Posterior vena cava (tissue), 2 donors: ENCODE measurements around the gene CFAP251. TPM values are rescaled to one million over a fixed set of nuclear protein-coding genes. Genes with fewer than 3 reads are reported as not detected.
"Not testable (repeated sequence)": the region's sequence is repeated elsewhere in the genome, so short reads cannot be mapped to it uniquely, and the experiment has no call there.

Source experiments
- DNase-seq: peaks from one replicate; pipeline ENCODE4 v3.0.0-alpha.2; 2020; ENCODE audit warnings: low spot score
- intact Hi-C, 2 donors: fragments of 100-400 bp; cut with DNase I; formaldehyde crosslinking; loops; one replicate each; pipeline versions ENCODE4 v1.14.1 to v1.14.2; 2022 to 2023
- total RNA-seq, 2 donors: library from RNA; stranded (reverse); fragmentation: NEBNext Ultra II Directional; extraction: Animal tissue kit (Norgen Biotek cat#: 25700); gene quantifications; one replicate each; pipeline ENCODE4 v1.2.1, GENCODE V29; 2021
- donor health status: DM: yes; HTN: yes; CAD: no.
- donor health status: DM: yes; HTN: yes; CAD: no.

Gene CFAP251
- total RNA-seq, 2 donors from 2014 or later: 0.65 to 1.9 TPM

DNA sequence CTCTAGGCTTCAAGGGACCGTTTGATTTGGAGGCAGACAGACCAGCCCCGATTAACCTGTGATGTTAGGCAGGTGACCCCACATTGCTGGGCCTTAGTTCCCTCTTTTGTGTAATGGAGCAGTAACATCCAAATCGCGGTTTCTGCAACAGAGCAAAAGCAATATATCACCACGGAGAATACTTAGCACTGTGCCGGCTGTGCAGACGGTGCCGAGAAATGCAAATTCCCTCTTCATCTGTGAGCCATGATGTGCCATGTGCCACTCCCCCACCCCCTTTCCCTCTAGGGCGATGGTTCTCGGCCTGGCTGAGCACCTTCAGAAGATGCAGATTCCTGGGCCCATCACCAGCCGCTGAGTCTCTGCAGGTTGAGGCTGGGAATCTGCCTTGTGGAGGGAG lies 114.2 kb downstream of the CFAP251 start:
- DNase-seq: no peak
- intact Hi-C loops: no loop called here

DNA sequence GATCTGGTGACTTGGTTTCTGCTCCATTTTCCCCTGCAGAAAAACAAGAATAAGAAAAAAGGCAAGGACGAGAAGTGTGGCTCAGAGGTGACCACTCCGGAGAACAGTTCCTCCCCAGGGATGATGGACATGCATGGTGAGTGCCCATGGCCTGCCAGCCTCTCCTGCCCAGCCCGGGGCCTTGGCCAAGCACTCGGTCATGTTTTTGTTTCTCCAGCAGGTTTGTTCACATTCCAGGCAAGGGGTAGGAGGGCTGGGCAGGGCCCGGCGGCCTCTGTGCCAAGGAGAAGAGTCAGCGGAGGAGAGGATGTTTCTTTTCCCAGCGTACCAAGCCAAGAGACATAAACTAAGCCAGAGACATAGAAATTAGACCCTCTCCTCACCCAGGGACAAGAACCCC lies 116.9 kb downstream of the CFAP251 start:
- intact Hi-C loops: no loop called here
- no peak for DNase-seq

DNA sequence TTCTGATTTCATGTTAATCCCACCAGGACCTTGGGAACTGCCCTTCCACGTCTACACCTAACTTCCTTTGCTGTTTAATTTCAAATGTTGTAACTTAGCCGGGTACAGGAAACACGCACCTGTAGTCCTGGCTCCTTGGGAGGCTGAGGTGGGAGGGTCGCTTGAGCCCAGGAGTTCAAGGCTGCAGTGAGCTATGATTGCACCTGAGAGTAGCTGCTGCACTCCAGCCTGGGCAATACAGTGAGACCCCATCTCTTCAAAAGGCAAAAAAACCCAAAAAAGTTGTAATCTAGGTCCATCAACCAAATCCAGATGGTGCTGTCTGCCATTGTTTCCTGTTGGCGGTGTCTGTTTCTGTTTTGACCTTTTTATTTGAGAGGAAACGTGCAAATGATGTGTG lies 117.8 kb downstream of the CFAP251 start:
- DNase-seq: no peak
- intact Hi-C loops: no loop called here

DNA sequence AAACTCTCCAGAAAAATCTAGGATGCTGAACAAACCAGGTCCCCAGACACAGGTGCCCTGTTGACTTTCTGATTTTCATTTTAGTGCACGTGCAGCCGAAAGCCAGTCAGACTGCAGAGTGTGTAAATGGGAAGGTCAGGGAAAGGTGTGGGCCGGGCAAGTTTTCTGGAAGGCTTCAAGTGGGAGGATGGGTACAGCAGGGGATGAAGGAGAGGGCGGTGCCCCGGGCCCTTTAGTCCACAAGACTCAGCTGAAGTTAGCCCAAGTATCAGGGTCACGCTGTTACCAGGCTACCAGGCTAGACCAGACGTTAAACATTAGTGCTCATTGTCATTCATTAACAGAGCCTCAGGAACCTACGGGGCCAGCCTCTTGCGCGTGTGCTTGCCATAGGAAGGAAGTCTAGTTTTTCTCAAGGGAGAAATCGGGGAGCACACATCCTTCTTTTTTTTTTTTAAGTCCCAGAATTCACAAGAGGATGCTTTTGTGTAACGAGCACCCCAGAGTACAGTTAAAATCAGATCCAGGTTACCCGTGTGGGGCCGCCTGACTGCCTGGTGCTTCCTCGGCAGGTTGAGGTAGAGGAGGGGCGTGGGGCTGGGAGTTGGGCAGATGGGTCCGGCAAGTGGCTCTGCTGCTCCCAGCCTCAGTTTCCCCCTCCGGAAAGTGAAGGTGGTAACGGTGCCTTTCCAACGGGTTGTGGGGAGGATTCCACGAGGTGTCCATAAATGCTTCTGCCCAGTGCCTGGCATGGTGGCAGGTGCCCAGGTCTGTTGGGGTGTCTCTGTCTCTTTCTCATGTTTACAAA lies 122.4 kb downstream of the CFAP251 start:
- intact Hi-C loops: no loop called here
- DNase-seq: no peak

DNA sequence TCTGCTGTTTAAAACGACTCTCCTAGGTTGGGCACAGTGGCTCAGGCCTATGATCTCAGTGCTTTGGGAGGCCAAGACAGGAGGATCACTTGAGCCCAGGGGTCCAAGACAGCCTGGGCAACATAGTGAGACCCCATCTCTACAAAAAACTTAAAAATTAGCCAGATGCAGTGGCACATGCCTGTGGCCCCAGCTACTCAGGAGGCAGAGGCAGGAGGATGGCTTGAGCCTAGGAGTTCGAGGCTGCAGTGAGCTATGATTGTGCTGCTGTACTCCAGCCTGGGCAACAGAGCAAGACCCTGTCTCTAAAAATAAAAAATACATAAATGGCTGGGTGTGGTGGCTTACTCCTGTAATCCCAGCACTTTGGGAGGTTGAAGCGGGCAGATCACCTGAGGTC lies 123.1 kb downstream of the CFAP251 start:
- DNase-seq, intact Hi-C loops: not testable (repeated sequence)

DNA sequence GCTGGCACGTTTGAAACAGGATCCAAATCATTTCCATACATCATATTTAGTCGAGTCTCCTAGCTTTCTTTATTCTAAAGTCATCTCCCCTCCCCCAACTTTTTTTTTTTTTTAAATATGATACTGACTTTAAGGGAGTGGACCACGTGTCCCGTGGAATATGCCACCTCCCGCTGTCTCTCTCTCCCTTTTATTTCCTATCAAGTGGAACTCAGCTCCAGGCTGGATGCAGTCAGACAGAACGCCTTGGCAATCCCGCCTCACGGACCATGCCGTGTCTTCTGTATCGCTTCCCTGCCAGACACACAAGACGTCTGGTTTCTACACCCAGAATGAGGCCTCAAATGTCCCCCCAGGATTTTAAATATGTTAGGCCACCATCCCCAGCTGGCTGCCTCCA lies 124.5 kb downstream of the CFAP251 start:
- DNase-seq: no peak
- intact Hi-C loops: no loop called here

DNA sequence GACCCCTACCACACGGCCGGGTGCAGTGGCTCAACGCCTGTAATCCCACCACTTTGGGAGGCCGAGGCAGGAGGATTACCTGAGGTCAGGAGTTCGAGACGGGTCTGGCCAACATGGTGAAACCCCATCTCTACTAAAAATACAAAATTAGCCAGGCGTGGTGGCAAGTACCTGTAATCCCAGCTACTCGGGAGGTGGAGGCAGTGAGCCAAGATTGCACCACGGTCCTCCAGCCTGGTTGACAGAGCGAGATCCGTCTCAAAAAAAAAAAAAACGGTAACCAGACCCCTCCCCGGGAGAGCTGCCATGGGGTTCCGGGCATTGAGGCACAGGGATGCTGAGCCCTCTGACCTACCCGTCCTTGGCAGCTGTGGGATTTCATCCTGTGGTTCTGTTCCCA lies 125.1 kb downstream of the CFAP251 start:
- intact Hi-C loops: no loop called here
- DNase-seq: no peak

DNA sequence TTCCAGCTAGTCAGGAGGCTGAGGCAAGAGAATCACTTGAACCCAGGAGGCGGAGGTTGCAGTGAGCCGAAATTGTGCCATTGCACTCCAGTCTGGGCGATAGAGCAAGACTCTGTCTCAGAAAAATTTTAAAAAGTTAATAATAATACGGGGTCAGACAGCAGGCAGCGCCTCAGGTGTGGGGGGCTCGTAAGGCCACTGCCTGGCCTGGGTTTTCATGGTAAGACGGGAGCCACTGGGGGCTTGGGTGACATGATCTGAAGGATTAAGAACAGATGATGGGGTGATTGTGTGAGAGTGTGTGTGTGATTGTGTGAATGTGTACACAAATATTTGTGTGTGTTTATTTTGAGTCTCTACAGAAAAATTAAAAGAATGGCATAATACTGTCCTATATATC lies 126.9 kb downstream of the CFAP251 start:
- intact Hi-C loops: no loop called here
- DNase-seq: no peak

DNA sequence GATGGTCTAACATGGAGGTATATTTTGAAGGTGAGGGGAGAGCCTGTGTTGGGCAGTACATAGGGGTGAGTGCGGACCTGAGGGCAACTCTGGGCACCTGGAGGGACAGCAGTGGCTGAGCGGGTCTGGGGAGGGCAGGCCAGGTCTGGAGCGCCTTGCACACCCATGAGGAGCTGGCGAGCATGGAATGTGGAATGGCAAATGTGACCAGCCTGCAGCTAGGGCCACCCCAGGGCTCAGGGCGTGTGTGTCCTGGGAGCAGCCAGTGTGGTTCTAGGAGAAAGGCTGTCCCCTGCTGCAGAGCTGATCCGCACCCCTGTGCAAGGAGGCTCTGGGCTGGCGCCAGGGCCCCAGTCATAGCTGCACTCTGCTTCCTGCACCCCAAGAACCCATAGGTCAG lies 127.8 kb downstream of the CFAP251 start:
- no peak for DNase-seq
- intact Hi-C loops: no loop called here

DNA sequence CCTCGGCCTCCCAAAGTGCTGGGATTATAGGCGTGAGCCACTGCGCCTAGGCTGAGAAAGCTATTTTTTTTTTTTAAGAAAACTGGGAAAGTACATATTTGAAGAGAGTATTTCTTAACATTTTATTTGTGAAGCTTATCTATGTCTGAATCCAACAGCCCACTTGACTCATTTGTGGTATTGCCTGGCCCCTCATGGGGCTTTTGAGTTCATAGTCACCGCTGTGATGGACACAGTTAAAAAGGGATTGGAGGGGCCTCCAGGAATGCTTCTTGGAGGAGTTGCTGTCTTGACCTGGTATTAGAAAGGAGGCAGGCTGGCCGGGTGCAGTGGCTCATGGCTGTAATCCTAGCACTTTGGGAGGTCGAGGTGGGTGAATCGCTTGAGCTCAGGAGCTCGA lies 129.8 kb downstream of the CFAP251 start:
- no peak for DNase-seq
- intact Hi-C loops: no loop called here

DNA sequence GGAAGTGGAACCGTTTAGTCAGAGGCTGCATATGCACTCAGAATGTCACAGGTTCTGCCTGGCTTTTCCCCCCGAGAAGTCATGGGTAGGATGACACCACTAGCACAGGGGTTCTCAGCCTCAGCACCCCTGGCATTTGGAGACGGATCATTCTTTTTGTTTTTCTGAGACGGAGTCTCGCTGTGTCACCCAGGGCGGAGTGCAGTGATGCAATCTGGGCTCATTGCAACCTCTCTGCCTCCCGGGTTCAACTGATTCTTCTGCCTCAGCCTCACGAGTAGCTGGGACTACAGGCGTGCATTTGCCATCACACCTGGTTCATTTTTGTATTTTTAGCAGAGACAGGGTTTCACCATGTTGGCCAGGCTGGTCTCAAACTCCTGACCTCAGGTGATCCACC lies 131.4 kb downstream of the CFAP251 start:
- intact Hi-C loops: no loop called here

DNA sequence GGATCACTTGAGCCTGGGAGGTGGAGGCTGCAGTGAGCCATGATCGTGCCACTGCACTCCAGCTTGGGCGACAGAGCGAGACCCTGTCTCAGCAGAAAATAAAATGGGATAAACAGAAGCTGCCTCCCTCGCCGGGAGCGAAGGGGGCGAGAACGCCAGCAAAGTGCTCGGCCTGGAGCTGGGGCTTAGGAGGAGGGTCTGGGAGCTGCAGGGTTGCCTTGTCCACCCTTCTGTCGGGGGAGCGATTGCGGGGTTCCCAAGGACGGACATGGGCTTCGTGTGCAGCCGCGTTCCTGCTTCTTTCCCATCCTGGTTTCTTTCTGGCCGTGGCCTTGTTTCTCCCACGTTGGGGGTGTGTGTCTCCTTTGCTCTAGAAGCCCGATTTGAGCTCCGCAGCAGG lies 132.3 kb downstream of the CFAP251 start:
- intact Hi-C loops: no loop called here

More for the DNA sequence above, 131.4 kb downstream of the CFAP251 start:
- DNase-seq: no peak

DNA sequence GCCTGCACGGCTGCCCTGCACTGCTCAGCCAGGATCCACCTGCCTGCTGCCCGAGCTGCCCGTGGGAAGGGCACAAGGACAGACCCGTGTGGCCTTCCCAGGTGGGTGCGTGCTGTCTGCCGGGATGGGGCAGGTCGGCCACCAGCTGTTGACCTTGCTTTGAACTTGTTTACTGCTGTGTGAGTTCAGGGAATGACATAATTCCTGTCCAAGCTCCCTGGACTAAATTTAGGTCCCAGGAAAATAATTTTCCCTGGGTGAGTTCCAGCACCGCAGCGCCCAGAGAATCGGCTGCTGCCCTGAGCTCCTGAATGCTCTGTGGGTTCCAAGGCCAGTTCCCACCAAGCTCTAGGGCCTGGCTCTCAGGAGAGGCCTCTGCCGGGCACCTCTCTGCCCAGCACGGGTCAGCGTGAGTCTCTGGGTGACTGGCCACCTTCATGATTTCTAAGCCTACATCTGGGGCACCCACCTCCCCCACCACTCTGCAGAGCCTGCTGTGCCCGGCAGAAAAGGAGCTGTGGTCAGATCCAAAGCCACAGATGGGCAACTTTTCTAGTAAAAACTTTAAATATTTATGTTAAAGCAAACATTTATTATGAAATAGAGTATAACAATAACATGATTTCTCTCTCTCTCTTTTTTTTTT lies 133.0 kb downstream of the CFAP251 start:
- no peak for DNase-seq
- intact Hi-C loops: no loop called here

More for the DNA sequence above, 132.3 kb downstream of the CFAP251 start:
- no peak for DNase-seq

DNA sequence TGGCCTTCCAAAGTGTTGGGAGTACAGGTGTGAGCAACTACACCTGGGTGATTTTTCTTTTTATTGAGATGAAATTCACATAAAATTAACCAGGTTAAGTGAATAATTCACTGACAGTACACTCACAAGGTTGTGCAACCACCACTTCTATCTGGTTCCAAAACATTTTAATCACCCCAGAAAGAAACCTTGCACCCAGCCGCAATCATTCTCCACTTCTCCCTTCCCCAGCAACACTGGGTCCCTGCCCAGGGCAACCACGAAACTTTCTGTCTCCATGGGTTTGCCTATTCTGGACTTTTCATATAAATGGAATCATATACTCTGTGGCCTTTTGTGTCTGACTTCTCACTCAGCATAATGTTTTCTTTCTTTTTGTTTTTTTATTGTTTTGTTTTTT lies 133.9 kb downstream of the CFAP251 start:
- intact Hi-C loops: no loop called here
- DNase-seq: no peak

Other genes starting within 250 kb of the CFAP251 start
- gene MORN3, start 248.9 kb upstream of the CFAP251 start, total RNA-seq: under 1 TPM; 0.19 to 0.32 TPM
- 10 to 100 TPM in 1 of 2 donors, 1 to 10 TPM in 1; 7.9 to 11.0 TPM for gene TMEM120B, start 205.8 kb upstream of the CFAP251 start, total RNA-seq
- 10 to 100 TPM in 1 of 2 donors, 1 to 10 TPM in 1; 5.3 to 10.4 TPM for gene RHOF, start 124.9 kb upstream of the CFAP251 start, total RNA-seq
- gene SETD1B, start 114.6 kb upstream of the CFAP251 start, total RNA-seq: 10 to 100 TPM; 20.2 to 20.9 TPM
- 10 to 100 TPM in 1 of 2 donors, 1 to 10 TPM in 1; 5.6 to 17.4 TPM for gene HPD, start 59.7 kb upstream of the CFAP251 start, total RNA-seq
- 10 to 100 TPM; 37.9 to 42.1 TPM for gene PSMD9, start 29.8 kb upstream of the CFAP251 start, total RNA-seq
- gene BCL7A, start 103.3 kb downstream of the CFAP251 start, total RNA-seq: 1 to 10 TPM; 3.3 to 7.6 TPM
- gene MLXIP, start 160.2 kb downstream of the CFAP251 start, total RNA-seq: 10 to 100 TPM; 78.3 to 81.4 TPM